Measurements from ENCODE around the gene SNRPF.

GRCh38 chr12:95815632-95816212 lies 43.0 kb upstream of the SNRPF start:
- no peak for TF ChIP-seq EZH2phosphoT487 (conservative IDR thresholded peaks at IDR 0.05; ENCODE audit: low read length)
- TF ChIP-seq CTCF (IDR thresholded peaks at IDR 0.05; ENCODE audit: insufficient read depth, low read length, poor library complexity, severe bottlenecking): peak; percentile 56
